Panc1 (cell line): ENCODE data around the gene HELZ2.

ENCODE experiments used
- CTCF ChIP-seq: fragments of 450-650 bp; IDR thresholded peaks from 2 replicates; pipeline ENCODE4 v1.5.1; 2017; ENCODE audit warnings: mild to moderate bottlenecking
- POLR2AphosphoS5 ChIP-seq: IDR thresholded peaks from 2 replicates; pipeline ENCODE4 v1.6.1; 2012; ENCODE audit warnings: mild to moderate bottlenecking, low read depth, low read length, moderate library complexity
- SIN3A ChIP-seq: IDR thresholded peaks from 2 replicates; pipeline ENCODE4 v1.6.1; 2012; ENCODE audit warnings: low read depth, mild to moderate bottlenecking, low read length, moderate library complexity, borderline replicate concordance; ENCODE audit not compliant: insufficient read depth
- TCF7L2 ChIP-seq: IDR thresholded peaks from 2 replicates; pipeline ENCODE4 v1.6.1; 2011; ENCODE audit warnings: mild to moderate bottlenecking, low read depth, low read length, inconsistent platforms

- TF ChIP-seq CTCF (no peak), TCF7L2 (no peak), SIN3A (no peak), POLR2AphosphoS5 (no peak)
Observed at GRCh38 chr20:63617092-63617875, 43.2 kb upstream of the HELZ2 start.
